ENCODE measurements around the gene ATP6V0A1.

- TF ChIP-seq CTCF (conservative IDR thresholded peaks at IDR 0.05; ENCODE audit: low read depth, low read length) (peak; percentile 31; the same call in 1 of the 2 replicates), EZH2 (IDR thresholded peaks at IDR 0.05; ENCODE audit: borderline replicate concordance, low read depth, low read length, poor library complexity, severe bottlenecking) (no peak)
These were observed 73.0 kb downstream of the ATP6V0A1 start for GRCh38 chr17:42531455-42532354.
